ENCODE data around the gene PRDM16.

The PRDM16 gene

DNA sequence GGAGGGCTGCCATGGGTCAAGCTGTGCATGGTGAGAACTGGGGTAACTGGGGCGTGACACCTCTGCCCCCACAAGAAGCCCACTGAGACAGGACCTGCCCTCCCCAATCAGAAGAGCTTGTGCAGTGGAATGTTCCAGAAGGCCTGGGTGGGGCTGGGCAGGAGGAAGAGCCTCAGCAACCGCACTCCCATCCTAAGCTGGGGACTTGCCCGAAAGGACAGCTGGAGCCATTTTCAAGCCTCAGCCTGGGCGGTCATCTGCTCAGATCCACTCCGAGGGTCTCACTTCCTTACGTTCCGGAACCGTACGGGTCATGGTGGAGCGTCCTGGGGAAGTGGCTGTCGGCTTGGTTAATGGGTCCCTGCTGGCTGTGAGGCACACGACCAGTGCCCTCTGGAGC, 226.8 kb downstream of the PRDM16 start:
- TF ChIP-seq EZH2 (optimal IDR thresholded peaks at IDR 0.05; ENCODE audit: low read depth, low read length) (no peak), EZH2phosphoT487 (IDR thresholded peaks at IDR 0.05; ENCODE audit: low read length) (no peak)
- TF ChIP-seq, protein P1, sequence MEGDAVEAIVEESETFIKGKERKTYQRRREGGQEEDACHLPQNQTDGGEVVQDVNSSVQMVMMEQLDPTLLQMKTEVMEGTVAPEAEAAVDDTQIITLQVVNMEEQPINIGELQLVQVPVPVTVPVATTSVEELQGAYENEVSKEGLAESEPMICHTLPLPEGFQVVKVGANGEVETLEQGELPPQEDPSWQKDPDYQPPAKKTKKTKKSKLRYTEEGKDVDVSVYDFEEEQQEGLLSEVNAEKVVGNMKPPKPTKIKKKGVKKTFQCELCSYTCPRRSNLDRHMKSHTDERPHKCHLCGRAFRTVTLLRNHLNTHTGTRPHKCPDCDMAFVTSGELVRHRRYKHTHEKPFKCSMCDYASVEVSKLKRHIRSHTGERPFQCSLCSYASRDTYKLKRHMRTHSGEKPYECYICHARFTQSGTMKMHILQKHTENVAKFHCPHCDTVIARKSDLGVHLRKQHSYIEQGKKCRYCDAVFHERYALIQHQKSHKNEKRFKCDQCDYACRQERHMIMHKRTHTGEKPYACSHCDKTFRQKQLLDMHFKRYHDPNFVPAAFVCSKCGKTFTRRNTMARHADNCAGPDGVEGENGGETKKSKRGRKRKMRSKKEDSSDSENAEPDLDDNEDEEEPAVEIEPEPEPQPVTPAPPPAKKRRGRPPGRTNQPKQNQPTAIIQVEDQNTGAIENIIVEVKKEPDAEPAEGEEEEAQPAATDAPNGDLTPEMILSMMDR (IDR thresholded peaks at IDR 0.05; ENCODE audit: low read length), result no peak
- H2AFZ ChIP-seq (ENCODE audit: low read length), result no peak overlapping the region
- H3K9ac ChIP-seq (ENCODE audit: low read length), result no peak overlapping the region
- no peaks in the 10 kb centered on the region for H3K36me3 ChIP-seq (replicated peaks; ENCODE audit: insufficient read depth, low read length)
- H3K4me3 ChIP-seq (ENCODE audit: low read length), result no peak overlapping the region
- no peaks in the 10 kb centered on the region for H3K4me1 ChIP-seq (ENCODE audit: low read length)
- no peak for DNase-seq
- H3K79me2 ChIP-seq (ENCODE audit: low read length), result no peaks in the 10 kb centered on the region
- H4K20me1 ChIP-seq (ENCODE audit: insufficient read depth, low read length), result no peaks in the 10 kb centered on the region
- no peaks in the 10 kb centered on the region for H3K9me3 ChIP-seq (replicated peaks; ENCODE audit: insufficient read depth, low read length)
- no peaks in the 10 kb centered on the region for H3K9me2 ChIP-seq (replicated peaks; ENCODE audit: insufficient read depth, low read length)
- H3K4me2 ChIP-seq (ENCODE audit: low read depth, low read length), result no peak overlapping the region
- peaks cover 90% of the 10 kb centered on the region for H3K27me3 ChIP-seq (replicated peaks; ENCODE audit: insufficient read depth, low read length)
- no peak overlapping the region for H3K27ac ChIP-seq (ENCODE audit: low read length)
- H3F3A ChIP-seq (ENCODE audit: insufficient read depth, low read length), result no peaks in the 10 kb centered on the region

GRCh38 chr1:3296326-3296725, 227.3 kb downstream of the PRDM16 start:
- Histone ChIP-seq H3K9me3 (replicated peaks; ENCODE audit: insufficient read depth, low read length) (no peaks in the 10 kb centered on the region), H3K9me2 (replicated peaks; ENCODE audit: insufficient read depth, low read length) (no peaks in the 10 kb centered on the region), H3K79me2 (ENCODE audit: low read length) (no peaks in the 10 kb centered on the region), H3K4me1 (ENCODE audit: low read length) (no peaks in the 10 kb centered on the region), H3K27ac (ENCODE audit: low read length) (no peak overlapping the region), H4K20me1 (ENCODE audit: insufficient read depth, low read length) (no peaks in the 10 kb centered on the region), H2AFZ (ENCODE audit: low read length) (no peak overlapping the region), H3K36me3 (replicated peaks; ENCODE audit: insufficient read depth, low read length) (no peaks in the 10 kb centered on the region), H3K4me3 (ENCODE audit: low read length) (no peak overlapping the region), H3K27me3 (replicated peaks; ENCODE audit: insufficient read depth, low read length) (peaks cover 90% of the 10 kb centered on the region), H3F3A (ENCODE audit: insufficient read depth, low read length) (no peaks in the 10 kb centered on the region), H3K9ac (ENCODE audit: low read length) (no peak overlapping the region), H3K4me2 (ENCODE audit: low read depth, low read length) (no peak overlapping the region)
- TF ChIP-seq EZH2phosphoT487 (IDR thresholded peaks at IDR 0.05; ENCODE audit: low read length), result no peak
- TF ChIP-seq EZH2 (optimal IDR thresholded peaks at IDR 0.05; ENCODE audit: low read depth, low read length), result no peak
- TF ChIP-seq, protein P1 (IDR thresholded peaks at IDR 0.05; ENCODE audit: low read length), result no peak
- no peak for DNase-seq

DNA sequence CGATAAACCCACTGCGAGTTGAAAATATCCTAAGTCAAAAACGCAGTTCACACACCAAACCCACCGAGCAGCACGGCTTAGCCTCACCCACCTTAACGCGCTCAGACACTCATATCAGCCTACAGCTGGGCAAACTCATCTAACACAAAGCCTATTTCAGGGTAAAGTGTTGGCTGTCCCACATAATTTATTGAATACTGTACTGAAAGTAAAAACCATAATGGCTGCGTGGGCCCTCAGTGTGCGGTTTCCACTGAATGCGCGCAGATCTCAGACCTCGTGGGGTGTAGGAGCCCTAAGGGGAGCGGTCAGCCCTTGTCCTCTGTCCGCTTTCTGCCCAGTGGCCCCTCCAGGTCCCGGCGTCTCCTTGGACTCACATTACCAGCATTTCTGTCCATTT, 227.8 kb downstream of the PRDM16 start:
- Histone ChIP-seq H3K9ac (ENCODE audit: low read length) (no peak overlapping the region), H3K9me2 (replicated peaks; ENCODE audit: insufficient read depth, low read length) (no peaks in the 10 kb centered on the region), H3K4me2 (ENCODE audit: low read depth, low read length) (no peak overlapping the region), H3K4me1 (ENCODE audit: low read length) (no peaks in the 10 kb centered on the region), H3K79me2 (ENCODE audit: low read length) (no peaks in the 10 kb centered on the region), H3K36me3 (replicated peaks; ENCODE audit: insufficient read depth, low read length) (no peaks in the 10 kb centered on the region), H3K27me3 (replicated peaks; ENCODE audit: insufficient read depth, low read length) (peaks cover 90% of the 10 kb centered on the region), H4K20me1 (ENCODE audit: insufficient read depth, low read length) (no peaks in the 10 kb centered on the region), H3K9me3 (replicated peaks; ENCODE audit: insufficient read depth, low read length) (no peaks in the 10 kb centered on the region), H2AFZ (ENCODE audit: low read length) (no peak overlapping the region), H3K27ac (ENCODE audit: low read length) (no peak overlapping the region), H3K4me3 (ENCODE audit: low read length) (no peak overlapping the region), H3F3A (ENCODE audit: insufficient read depth, low read length) (no peaks in the 10 kb centered on the region)
- no peak for TF ChIP-seq EZH2 (optimal IDR thresholded peaks at IDR 0.05; ENCODE audit: low read depth, low read length)
- no peak for DNase-seq

- H2AFZ ChIP-seq (ENCODE audit: low read length), result no peak overlapping the region
- H3K27ac ChIP-seq (ENCODE audit: low read length), result no peak overlapping the region
- H3K9ac ChIP-seq (ENCODE audit: low read length), result no peak overlapping the region
- TF ChIP-seq EZH2phosphoT487 (IDR thresholded peaks at IDR 0.05; ENCODE audit: low read length) (no peak), EZH2 (optimal IDR thresholded peaks at IDR 0.05; ENCODE audit: low read depth, low read length) (no peak)
- TF ChIP-seq, protein P1 (IDR thresholded peaks at IDR 0.05; ENCODE audit: low read length), result no peak
- H3K27me3 ChIP-seq (replicated peaks; ENCODE audit: insufficient read depth, low read length), result peaks cover 89% of the 10 kb centered on the region
- H3K4me3 ChIP-seq (ENCODE audit: low read length), result no peak overlapping the region
- no peak overlapping the region for H3K4me2 ChIP-seq (ENCODE audit: low read depth, low read length)
- H4K20me1 ChIP-seq (ENCODE audit: insufficient read depth, low read length), result no peaks in the 10 kb centered on the region
- no peaks in the 10 kb centered on the region for H3K9me2 ChIP-seq (replicated peaks; ENCODE audit: insufficient read depth, low read length)
- no peaks in the 10 kb centered on the region for H3K79me2 ChIP-seq (ENCODE audit: low read length)
- H3K36me3 ChIP-seq (replicated peaks; ENCODE audit: insufficient read depth, low read length), result no peaks in the 10 kb centered on the region
- no peaks in the 10 kb centered on the region for H3F3A ChIP-seq (ENCODE audit: insufficient read depth, low read length)
- no peaks in the 10 kb centered on the region for H3K9me3 ChIP-seq (replicated peaks; ENCODE audit: insufficient read depth, low read length)
- H3K4me1 ChIP-seq (ENCODE audit: low read length), result no peaks in the 10 kb centered on the region
- no peak for DNase-seq
Observed at GRCh38 chr1:3297756-3298155, 228.8 kb downstream of the PRDM16 start.
